Suprapubic skin (tissue), 3 donors: ENCODE data around the gene BNC2.

Experiments used
- POLR2A ChIP-seq, 2 donors: fragments of 450-650 bp; IDR thresholded peaks; one replicate each; pipeline ENCODE4 v1.6.1; 2017; ENCODE audit warnings: antibody characterized with exemption in 2 of 2, mild to moderate bottlenecking in 2 of 2, moderate library complexity in 2 of 2
- TF ChIP-seq, protein P1 (sequence below), 2 donors: fragments of 200-600 bp in 1 of 2; fragments of 450-650 bp in 1 of 2; sonication (generic) in 1 of 2; IDR thresholded peaks; one replicate each; pipeline ENCODE4 v1.5.1; 2016 to 2019; ENCODE audit warnings: antibody characterized with exemption in 2 of 2, mild to moderate bottlenecking in 1 of 2, moderate library complexity in 1 of 2

DNA sequence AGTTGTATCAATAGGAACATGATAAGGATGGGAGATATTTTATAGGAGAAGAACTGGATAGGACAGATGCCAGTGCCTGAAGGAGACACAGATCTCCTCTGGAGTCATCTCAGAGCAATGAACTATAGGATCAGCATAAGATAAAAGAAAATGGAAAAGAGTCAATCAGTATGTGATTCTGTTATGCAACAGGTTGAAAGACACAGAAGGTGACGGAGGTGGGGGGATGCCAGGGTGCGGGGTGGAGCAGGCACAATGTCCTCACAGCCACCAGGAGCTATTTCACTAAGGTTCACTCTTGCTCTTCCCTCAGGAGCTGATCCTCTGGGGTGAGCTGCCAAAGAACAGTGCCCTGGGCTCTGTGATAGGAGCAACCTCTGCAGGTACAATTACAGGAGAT lies 179.8 kb downstream of the BNC2 start:
- no peak for TF ChIP-seq POLR2A (IDR thresholded peaks at IDR 0.05)
- TF ChIP-seq, protein P1, sequence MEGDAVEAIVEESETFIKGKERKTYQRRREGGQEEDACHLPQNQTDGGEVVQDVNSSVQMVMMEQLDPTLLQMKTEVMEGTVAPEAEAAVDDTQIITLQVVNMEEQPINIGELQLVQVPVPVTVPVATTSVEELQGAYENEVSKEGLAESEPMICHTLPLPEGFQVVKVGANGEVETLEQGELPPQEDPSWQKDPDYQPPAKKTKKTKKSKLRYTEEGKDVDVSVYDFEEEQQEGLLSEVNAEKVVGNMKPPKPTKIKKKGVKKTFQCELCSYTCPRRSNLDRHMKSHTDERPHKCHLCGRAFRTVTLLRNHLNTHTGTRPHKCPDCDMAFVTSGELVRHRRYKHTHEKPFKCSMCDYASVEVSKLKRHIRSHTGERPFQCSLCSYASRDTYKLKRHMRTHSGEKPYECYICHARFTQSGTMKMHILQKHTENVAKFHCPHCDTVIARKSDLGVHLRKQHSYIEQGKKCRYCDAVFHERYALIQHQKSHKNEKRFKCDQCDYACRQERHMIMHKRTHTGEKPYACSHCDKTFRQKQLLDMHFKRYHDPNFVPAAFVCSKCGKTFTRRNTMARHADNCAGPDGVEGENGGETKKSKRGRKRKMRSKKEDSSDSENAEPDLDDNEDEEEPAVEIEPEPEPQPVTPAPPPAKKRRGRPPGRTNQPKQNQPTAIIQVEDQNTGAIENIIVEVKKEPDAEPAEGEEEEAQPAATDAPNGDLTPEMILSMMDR (IDR thresholded peaks at IDR 0.05) = no peak
